GM19455 (cell line): ENCODE results near the gene CABCOCO1.
"Not testable (repeated sequence)": the region's sequence is repeated elsewhere in the genome, so short reads cannot be mapped to it uniquely, and the experiment has no call there.

Source experiments
- ATAC-seq: cut with Tn5 transposase; IDR thresholded peaks from one replicate; pipeline ENCODE4 v1.9.1; 2021; ENCODE audit not compliant: unreplicated experiment

The CABCOCO1 gene

DNA sequence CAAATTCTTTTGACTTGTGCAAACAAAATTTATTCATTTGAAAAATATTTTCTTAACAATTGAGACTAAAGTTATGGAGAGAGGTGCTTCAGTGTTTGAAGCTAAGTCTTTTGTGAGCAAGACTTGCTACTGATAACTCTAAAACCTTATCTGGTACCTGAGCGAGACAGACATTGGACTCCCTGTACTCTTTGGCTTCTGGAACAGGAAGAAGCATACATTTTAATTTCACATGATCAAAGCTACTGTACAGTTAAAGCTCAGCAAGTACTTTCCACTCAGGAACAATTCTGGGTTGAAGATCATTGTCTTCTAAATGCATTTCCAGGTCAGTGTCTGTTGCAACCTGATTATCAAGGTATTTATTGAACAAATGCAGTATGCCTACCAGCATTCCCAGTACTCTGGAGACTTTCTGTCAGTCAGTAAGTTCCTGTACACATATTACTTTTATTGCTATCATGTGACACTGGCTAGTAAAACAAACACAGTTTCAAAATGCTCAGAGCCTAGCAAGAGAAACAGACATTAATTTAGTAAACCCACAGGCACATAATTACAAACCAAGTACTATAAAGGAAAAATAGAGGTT is 42.4 kb downstream of the CABCOCO1 start:
- no peak for ATAC-seq

DNA sequence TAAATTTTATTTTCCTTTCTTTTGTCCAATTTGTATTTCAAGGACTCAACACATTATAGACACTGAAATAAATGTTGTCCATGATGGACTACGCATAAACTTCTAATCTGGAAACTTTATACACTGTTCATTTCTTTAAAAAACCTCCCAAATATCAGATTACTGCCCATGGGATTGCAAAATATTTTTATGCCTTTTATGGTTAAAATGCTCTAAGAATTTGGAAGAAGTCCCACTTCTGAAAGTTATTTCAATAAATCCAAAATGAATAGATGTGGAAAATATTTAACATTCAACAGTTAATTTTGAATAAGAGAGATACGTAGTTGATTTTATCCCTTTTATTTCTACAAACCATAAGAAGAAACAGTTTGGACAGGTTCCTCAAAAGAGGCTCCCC is 46.1 kb downstream of the CABCOCO1 start:
- ATAC-seq, result no peak

DNA sequence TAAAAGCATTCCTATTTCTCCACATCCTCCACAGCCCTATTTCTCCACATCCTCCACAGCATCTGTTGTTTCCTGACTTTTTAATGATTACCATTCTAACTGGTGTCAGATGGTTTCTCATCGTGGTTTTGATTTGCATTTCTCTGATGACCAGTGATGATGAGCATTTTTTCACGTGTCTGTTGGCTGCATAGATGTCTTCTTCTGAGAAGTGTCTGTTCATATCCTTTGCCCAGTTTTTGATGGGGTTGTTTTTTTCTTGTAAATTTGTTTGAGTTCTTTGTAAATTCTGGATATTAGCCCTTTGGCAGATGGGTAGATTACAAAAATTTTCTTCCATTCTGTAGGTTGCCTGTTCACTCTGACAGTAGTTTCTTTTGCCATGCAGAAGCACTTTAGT is 49.4 kb downstream of the CABCOCO1 start:
- not testable (repeated sequence) for ATAC-seq

DNA sequence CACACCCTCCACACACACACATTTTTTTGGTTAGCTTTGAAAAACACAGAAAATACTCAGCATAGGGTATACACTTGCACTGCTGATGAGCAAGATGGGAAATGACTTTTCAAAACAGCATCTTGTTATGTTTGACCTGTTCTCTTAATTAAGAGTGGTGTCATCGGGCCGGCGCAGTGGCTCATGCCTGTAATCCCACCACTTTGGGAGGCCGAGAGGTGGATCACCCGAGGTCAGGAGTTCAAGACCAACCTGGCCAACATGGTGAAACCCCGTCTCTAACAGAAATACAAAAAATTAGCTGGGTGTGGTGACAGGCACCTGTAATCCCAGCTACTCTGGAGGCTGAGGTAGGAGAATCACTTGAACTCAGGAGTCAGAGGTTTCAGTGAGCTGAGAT is 56.7 kb downstream of the CABCOCO1 start:
- not testable (repeated sequence) for ATAC-seq

DNA sequence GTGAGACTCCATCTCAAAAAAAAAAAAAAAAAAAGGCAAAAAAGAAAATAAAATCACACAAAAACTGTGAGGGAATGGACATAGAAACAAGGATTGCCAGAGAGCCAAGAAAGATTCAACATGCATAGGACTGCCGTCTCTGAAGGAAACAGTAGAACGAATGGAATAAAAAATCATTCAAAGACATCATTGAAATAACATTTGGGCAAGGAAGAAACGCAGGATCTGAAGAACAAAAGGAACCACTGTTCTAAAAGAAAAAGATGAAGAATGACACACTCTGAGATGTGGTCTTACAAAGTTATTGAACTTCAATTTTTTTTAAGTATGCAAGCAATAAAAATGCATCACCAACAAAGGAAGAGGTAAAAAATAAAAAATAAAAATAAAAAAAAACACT is 57.2 kb downstream of the CABCOCO1 start:
- ATAC-seq, result no peak

DNA sequence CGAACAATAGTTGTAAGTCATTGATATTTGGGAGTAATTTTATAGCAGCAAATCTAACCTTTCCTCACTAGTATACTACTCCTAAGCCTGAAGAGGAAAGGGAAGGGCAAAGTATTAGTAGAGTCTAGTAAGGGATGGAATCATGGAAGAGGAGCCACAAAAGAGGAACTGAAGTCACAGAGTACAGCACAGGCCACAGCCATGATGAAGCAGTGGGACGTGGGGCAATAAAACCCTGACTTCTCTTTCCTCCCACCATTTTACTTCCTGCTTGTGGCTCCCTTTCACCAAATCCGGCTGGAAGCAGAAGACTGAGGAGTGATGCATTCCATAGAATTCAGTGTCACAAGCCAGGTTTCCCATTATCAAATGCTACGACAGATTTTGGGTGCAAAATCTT is 58.7 kb downstream of the CABCOCO1 start:
- ATAC-seq, result no peak

DNA sequence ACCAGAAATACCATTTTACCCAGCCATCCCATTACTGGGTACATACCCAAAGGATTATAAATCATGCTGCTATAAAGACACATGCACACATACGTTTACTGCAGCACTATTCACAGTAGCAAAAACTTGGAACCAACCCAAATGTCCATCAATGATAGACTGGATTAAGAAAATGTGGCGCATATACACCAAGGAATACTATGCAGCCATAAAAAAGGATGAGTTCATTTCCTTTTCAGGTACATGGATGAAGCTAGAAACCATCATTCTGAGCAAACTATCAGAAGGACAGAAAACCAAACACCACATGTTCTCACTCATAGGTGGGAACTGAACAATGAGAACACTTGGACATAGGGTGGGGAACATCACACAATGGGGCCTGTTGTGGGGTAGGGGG is 62.5 kb downstream of the CABCOCO1 start:
- ATAC-seq, result not testable (repeated sequence)

DNA sequence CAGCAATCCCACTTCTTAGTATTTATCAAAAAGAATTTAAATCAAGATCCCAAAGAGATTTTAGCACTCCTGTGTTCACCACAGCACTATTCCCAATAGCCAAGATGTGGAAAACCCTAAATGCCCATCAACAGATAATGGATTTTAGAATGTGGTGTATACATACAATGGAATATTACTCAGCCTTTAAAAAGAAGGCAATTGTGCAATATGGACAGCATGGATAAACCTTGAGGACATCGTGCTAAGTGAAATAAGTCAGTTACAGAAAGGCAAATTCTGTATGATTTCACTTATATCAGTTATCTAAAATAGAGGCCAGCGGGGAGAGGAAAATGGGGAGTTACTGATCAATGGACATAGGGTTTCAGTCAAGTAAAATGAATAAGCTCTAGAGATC is 66.9 kb downstream of the CABCOCO1 start:
- no peak for ATAC-seq

DNA sequence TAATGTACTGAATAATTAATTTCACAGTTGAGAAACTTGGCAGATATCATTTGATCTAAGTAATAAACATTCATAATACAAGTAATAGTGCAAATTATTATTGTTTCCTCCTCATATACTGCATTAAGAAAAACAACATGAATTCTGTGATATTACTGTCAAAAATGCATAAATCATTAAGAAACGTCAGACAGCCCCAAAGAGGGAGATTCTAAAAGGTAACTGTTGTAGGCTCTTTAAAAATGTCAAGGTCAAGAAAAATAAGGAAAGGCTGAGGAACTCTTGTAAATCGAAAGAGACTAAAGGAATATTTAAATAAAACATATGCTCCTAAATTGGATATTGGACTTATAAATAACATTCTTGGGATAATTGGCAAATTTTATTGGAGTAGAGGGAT is 67.9 kb downstream of the CABCOCO1 start:
- ATAC-seq, result no peak

DNA sequence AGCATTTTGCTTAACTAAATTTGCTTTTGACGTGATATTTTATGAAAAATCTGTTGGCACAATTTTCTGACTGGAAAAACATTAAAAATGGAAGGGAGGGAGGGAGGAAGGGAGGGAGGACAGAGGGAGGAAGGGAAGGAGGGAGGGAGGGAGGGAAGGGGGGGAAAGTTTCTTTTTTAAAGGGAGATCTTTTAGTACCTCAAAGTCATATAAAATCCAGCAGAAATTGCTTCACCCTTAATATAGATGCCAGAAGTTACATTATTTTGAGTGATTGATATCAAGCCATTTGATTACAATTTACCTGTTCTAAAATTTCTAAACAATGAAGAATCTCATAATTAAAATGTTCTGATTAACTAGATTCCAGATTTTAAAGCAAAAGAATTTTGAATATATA is 68.9 kb downstream of the CABCOCO1 start:
- no peak for ATAC-seq

DNA sequence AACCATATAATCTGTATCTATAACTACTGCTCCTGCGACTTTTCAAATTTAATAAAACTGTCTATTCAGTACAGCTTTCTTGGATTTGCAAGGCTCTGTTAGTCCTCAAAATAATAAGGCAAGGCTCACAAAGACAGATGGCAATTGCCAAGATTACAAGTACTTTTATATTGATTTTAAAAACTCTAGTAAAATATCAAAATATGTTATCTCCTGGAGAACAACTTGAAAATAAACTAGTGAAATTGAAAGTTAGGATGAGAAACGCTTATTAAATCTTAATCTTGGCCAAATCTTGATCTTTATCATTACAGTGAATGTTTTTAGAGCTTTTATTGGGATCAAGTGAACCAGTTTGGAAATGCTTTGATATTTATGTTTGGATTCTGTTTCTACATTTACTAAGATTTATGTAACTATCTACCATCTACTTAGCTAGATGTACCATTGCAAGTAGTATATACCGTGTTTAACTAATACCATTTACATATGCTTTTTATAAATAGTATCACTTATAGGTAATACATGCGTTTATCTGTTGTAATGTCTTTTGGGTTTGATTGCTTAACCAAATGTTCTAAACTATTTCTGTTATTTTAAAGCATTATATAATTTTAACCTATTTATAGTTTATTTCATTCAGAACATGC is 70.0 kb downstream of the CABCOCO1 start:
- ATAC-seq, result no peak

DNA sequence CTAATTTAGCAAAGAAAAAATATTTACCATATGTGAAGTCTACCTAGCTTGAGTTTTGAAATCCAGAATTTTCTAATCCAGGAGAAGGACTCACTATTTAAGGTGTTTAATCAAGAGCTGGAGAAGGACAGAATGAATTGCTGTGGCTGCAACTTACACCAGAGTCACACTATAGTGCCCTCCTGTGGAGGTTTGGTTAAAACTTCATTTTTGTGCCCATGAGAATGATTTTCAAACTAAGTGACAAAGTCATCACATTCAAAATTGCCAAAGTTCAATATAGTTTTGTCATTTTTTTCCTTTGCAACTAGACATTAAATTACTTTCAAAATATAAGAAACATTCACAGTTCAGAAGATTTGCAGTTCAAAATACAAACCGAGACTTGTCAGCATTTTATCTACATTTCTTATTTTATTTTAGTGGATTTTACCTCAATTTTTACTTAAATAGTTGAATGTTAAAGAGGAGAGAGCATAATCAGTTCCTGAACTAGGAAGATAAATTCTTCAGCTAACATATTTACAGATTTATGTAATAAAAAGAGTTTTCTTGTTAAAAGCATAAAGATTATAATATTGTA is 70.7 kb downstream of the CABCOCO1 start:
- no peak for ATAC-seq

DNA sequence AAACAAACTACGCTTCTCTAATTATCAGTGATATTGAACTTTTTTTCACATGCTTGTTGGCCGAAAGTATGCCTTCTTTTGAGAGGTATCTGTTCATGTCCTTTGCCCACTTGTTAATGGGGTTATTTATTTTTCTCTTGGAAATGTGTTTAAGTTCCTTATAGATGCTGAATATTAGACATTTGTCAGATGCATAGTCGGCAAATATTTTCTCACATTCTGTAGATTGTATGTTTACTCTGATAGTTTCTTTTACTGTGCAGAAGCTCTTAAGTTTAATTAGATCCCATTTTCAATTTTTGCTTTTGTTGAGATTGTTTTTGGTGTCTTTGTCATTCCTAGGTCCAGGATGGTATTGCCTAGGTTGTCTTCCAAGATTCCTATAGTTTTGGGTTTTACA is 73.2 kb downstream of the CABCOCO1 start:
- no peak for ATAC-seq

DNA sequence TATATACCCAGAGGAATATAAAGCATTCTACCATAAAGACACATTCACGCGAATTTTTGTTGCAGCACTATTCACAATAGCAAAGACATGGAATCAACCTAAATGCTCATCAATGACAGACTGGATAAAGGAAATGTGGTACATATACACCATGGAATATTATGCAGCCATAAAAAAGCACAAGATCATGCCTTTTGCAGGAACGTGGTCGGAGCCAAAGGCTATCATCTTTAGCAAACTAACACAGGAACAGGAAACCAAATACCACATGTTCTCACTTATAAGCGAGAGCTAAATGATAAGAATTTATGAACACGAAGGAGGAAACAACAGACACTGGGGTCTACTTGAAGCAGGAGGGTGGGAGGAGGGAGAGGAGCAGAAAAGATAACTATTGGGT is 74.7 kb downstream of the CABCOCO1 start:
- not testable (repeated sequence) for ATAC-seq

DNA sequence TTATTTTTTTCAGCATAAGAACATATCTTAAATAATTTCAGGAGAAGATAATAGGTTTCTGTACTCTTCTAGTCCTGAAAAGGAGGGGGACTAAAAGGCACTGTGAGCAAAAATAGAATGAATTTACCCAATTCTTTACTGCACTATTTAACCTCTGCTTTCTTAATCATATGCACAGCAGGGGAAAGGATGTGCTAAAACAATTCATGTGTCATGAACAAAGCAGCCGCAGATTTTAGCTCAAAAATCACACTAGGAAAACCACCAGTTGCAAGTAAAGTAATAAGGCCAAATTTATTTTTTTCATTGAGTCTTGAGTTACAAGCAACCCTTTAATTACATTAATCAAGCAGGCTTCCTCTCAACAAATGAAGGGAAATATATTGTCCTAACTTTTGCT is 80.1 kb downstream of the CABCOCO1 start:
- ATAC-seq, result no peak

DNA sequence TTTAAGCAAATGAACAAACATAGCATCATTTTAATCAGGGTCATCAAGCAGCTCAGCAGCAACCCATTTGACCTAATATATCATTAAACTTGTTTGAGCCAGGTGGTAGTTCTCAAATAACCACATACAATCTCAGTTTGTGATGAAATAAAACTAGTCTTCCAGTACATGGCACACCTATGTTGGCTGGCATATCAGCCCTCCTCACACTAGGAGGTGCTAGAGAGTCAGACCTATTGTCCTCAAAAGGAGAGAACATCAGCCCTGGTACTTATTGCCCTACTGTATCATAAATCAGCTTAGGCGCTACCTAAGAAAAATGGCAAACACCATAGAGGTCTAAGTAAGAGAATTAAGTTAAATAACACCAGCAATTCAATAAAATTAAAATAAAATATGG is 81.7 kb downstream of the CABCOCO1 start:
- ATAC-seq, result no peak

DNA sequence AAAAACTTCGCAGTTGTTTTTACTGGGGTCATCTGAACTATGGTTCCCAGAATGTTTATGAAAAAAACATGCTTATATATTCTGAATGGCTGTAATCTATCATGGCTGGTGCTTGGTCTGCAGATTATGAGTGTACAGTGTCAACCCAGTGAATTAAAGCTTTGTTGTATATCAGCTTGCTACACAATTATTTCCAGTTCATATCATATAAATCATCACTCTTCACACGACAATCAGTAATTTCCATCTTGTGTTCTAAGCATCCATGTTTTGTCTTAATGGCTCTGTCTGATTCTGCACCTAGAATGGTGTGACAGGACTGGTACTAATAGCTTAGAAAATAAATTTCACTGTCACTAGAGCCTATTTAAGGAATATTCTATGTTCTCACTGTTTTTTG is 83.6 kb downstream of the CABCOCO1 start:
- no peak for ATAC-seq

DNA sequence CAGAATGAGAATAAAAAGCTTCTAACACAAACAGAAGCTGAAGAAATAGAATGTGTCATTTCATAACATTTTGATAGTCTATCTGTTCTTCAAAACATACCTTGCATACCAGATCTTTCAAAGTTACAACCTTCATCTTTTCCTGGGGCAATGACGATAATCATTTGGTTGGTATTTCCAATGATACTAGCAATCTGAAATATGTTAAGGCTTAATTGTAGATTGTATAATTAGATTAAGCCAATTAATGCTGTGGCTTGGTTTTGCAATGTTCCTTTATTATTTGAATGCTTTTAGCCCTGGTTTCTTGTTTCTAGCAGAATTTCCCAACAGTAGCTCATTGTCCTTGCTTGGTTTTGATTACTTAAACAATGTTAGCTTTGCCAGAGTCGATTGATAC is 84.6 kb downstream of the CABCOCO1 start:
- ATAC-seq, result no peak

DNA sequence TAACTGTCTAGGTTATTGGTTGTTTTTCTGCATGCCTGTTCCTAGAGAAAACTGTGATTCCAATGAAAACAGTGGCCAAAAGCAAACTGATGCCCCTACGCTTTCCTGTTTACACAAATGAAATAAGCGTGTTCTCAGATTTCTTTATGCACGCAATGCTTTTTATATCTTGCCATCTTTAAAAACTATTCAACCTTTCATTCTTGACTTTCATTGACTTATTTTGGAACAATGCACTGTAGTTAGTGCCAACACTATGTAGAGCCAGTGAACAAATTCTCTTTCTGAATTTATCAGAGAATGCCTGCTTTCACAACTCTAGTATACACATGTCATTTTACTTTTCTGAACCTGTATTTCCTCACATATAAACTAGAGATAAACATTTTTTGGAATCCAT is 86.6 kb downstream of the CABCOCO1 start:
- ATAC-seq, result no peak

DNA sequence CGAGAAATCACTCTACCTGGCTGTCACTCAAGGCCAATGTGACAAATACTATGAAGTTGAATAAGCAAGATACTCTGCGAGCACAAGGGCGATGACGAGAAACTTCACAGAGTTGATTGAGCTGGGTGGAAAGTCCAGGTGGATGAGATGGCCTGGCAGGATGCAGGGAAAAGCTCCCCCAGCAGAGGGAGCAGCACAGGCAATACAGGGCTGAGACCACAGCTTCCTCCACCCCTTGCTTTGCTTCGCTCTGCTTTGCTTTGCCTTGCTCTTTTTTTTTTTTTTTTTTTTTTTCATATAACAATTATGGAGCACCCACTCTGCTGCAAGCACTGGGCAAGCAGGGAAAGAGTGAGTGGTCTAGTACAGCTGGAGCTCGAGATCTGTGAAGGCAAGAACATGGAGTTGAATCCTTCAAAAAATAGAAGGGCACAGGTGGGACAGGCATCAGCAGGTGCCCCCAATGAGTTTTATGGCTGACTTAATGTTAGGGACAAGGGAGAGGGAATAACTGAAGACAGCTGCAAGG is 88.3 kb downstream of the CABCOCO1 start:
- peak; percentile 95 for ATAC-seq

DNA sequence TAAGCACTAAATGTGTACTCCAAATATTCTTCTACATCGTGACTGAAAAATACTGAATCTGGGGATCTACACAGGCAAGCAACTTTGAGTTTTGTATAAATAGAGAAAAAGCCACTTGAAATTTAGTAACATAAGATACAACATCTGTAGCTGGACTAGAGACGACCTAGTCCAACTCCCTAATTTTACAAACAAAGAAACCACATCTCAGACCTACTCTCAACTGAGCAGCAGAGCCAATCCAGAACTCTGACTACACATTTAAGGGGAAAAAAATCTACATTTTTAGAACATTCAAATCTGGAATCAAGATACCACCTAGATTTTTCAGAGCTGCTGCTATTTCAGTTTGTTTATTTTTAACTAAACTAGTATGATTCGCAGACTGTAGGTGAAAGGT is 88.9 kb downstream of the CABCOCO1 start:
- no peak for ATAC-seq
